BJ (cell line): ENCODE measurements around the gene SP110. TPM values are rescaled to one million over a fixed set of nuclear protein-coding genes. Genes with fewer than 3 reads are reported as not detected.

Source experiments
- CTCF ChIA-PET: fragments of 350-600 bp; formaldehyde crosslinking; extraction: SDS; loops from one replicate; lab custom pipeline; 2021; ENCODE audit warnings: antibody characterized with exemption, inconsistent platforms; lab: Yijun Ruan, JAX
- POLR2A ChIA-PET: fragments of 300-600 bp; sonication (Branson Sonifier 250); formaldehyde crosslinking; extraction: SDS; loops from one replicate; lab custom pipeline; 2021; ENCODE audit warnings: antibody characterized with exemption; lab: Charles Lee
- DNase-seq: peaks from one replicate; pipeline ENCODE4 v3.0.0-alpha.2; 2011; ENCODE audit warnings: low read depth
- H3K27me3 ChIP-seq: 2 replicates; pipeline ENCODE4 v1.6.0; 2011; ENCODE audit warnings: low read length; ENCODE audit not compliant: control insufficient read depth, insufficient read depth
- H3K36me3 ChIP-seq: 2 replicates; pipeline ENCODE4 v1.5.1; 2011; ENCODE audit warnings: low read length; ENCODE audit not compliant: control insufficient read depth, insufficient read depth
- H3K4me3 ChIP-seq: 2 replicates; pipeline ENCODE4 v1.5.1; 2011; ENCODE audit warnings: low read depth, mild to moderate bottlenecking, control low read depth, low read length
- polyA plus RNA-seq: library from polyadenylated mRNA; depleted of rRNA; stranded (reverse); fragments of >200 nt; gene quantifications from 2 replicates; pipeline ENCODE4 v1.2.3, GENCODE V29; 2011
- TF ChIP-seq, protein P1 (sequence below): IDR thresholded peaks from 2 replicates; pipeline ENCODE4 v1.5.1; 2011; ENCODE audit warnings: low read depth, mild to moderate bottlenecking, control low read depth, inconsistent platforms, low read length, moderate library complexity; ENCODE audit not compliant: insufficient read depth

Gene SP110
- polyA plus RNA-seq, 1 experiment: 6.6 TPM

DNA sequence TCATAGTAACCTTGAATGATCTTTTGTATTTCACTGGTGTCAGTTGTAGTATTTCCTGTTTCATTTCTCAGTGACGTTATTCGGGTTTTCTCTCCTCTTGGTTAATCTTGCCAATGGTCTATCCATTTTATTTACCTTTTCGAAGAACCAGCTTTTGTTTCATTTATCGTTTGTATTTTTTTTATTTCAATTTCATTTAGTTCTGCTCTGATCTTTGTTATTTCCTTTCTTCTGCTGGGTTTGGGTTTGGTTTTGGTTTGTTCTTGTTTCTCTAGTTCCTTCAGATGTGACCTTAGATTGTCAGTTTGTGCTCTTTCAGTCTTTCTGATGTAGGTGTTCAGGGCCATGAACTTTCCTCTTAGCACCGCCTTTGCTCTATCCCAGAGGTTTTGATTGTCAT, 42.5 kb upstream of the SP110 start:
- TF ChIP-seq, protein P1, sequence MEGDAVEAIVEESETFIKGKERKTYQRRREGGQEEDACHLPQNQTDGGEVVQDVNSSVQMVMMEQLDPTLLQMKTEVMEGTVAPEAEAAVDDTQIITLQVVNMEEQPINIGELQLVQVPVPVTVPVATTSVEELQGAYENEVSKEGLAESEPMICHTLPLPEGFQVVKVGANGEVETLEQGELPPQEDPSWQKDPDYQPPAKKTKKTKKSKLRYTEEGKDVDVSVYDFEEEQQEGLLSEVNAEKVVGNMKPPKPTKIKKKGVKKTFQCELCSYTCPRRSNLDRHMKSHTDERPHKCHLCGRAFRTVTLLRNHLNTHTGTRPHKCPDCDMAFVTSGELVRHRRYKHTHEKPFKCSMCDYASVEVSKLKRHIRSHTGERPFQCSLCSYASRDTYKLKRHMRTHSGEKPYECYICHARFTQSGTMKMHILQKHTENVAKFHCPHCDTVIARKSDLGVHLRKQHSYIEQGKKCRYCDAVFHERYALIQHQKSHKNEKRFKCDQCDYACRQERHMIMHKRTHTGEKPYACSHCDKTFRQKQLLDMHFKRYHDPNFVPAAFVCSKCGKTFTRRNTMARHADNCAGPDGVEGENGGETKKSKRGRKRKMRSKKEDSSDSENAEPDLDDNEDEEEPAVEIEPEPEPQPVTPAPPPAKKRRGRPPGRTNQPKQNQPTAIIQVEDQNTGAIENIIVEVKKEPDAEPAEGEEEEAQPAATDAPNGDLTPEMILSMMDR: no peak
- POLR2A ChIA-PET: no interaction called here
- DNase-seq: no peak
- Histone ChIP-seq H3K36me3 (no peaks in the 10 kb centered on the region), H3K27me3 (no peaks in the 10 kb centered on the region), H3K4me3 (no peak overlapping the region)
- CTCF ChIA-PET: no interaction called here

- Histone ChIP-seq H3K36me3 (no peaks in the 10 kb centered on the region), H3K4me3 (no peak overlapping the region), H3K27me3 (no peaks in the 10 kb centered on the region)
- TF ChIP-seq, protein P1: no peak
- POLR2A ChIA-PET: no interaction called here
- CTCF ChIA-PET: no interaction called here
- DNase-seq: no peak
These were observed 38.7 kb upstream of the SP110 start for GRCh38 chr2:230258483-230258882.

DNA sequence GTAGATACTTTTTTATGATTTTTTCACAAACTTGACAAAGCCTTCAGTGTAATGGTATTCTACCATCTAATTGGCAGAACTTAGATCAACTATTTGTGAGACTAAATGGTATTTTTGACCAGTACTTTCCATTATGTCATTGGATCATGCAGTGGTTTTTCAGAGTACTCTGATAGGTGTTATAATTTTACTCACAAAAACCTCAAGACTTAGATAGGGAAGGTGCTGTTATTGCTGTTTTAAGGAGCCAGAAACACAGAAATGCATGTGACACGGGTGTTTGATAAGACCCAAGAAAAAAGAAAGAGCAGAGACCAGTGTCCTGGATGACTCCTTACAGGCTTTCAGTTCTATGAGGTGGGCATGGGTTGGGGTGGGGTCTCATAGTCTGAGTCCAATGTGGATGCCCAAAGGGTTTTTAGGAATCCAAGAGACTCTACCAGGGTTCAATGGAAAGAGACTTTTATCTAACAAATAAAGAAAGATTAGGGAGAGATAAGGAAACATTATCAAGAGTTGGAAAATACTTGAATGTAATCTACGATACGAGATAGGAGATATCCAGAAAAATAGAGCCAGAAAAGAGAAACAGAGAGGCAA, 37.0 kb upstream of the SP110 start:
- DNase-seq: no peak
- no peak overlapping the region for H3K4me3 ChIP-seq
- ChIA-PET POLR2A (no interaction called here), CTCF (no interaction called here)
- 0 out of 2 replicates have a peak, but pooled peaks cover 1% of the 10 kb centered on the region for H3K27me3 ChIP-seq
- TF ChIP-seq, protein P1: no peak
- no peaks in the 10 kb centered on the region for H3K36me3 ChIP-seq

GRCh38 chr2:230254152-230254881, 34.5 kb upstream of the SP110 start:
- ChIA-PET CTCF (no interaction called here), POLR2A (no interaction called here)
- Histone ChIP-seq H3K4me3 (no peak overlapping the region), H3K36me3 (no peaks in the 10 kb centered on the region), H3K27me3 (peaks cover 3% of the 10 kb centered on the region; the same call in 1 of the 2 replicates)
- TF ChIP-seq, protein P1: no peak
- no peak for DNase-seq

GRCh38 chr2:230250231-230250630, 30.4 kb upstream of the SP110 start:
- no peak for DNase-seq
- ChIA-PET POLR2A (no interaction called here), CTCF (no interaction called here)
- Histone ChIP-seq H3K36me3 (no peaks in the 10 kb centered on the region), H3K27me3 (peaks cover 5% of the 10 kb centered on the region), H3K4me3 (no peak overlapping the region)
- TF ChIP-seq, protein P1: no peak
